CD4-positive, alpha-beta T cell treated with Interleukin-10 for 1 hour (primary cell): ENCODE results near the gene TMEM26.

Experiments
- DNase-seq: peaks from one replicate; pipeline ENCODE4 v3.0.0-alpha.2; 2020

TMEM26 gene

GRCh38 chr10:61456095-61456789 is 3.1 kb upstream of the TMEM26 start:
- DNase-seq: no peak

GRCh38 chr10:61455656-61456055 is 2.5 kb upstream of the TMEM26 start:
- DNase-seq: no peak

DNA sequence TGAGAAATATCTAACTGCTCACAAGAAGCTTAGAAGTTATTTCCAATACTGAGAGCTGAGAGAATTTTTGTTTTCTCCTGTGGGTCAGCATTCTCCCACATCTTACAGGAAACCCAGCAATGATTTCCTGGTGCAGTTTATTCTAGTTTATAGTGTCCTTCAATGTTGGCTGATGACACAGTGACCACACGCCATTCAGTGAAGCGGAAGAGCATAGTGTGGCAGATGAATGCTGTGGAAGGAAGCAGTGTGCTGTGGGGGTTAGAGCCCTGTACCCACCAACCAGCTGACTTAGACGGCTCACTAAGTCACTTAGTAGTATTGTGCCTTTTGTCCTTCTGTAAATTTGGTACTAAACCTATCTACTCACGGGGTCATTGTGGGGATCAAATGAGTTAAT is 1.4 kb upstream of the TMEM26 start:
- no peak for DNase-seq

DNA sequence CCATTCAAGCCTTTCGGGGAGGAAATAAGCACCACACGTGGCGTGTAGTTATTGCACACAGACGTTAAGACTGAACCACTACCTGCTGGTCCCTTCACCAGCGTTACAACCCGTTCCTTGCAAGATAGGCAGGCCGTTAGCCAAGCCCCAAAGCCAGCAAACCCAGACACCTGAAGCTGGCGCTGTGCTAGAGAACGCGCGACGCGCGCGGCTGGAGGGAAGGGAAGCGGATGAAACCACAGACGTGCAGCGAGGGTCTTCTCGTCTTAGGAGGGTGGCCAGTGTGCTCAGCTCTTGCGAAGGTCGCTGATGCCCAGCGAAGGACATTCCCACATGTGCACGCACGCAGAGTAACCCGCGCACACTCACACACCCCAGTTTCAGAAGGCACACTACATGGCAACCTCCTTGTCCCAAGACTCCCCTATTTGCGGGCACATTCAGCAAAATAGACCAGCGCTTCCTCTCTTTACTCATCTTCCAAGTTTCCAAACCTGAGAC is 980 bp downstream of the TMEM26 start:
- DNase-seq: no peak

DNA sequence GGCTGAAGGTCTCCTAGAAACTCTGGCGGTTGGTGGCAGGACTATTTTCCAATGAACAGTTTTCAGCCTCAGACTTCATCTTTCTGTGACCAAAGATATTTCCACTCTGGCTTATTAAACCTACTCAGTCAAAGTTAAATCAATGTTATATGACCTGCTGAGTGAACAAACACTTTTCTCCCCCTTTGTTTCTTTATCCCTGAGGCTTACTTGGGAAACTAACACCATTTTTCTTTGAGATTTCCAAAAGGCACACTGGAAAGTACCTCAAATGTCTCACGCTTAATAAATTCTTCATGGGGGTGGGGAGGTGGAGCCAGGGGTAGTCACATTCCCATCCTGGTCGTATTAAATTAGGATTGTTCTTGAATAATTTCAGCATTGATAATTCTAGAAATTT is 1.8 kb downstream of the TMEM26 start:
- DNase-seq: no peak

GRCh38 chr10:61448841-61449600 is 4.2 kb downstream of the TMEM26 start:
- no peak for DNase-seq

DNA sequence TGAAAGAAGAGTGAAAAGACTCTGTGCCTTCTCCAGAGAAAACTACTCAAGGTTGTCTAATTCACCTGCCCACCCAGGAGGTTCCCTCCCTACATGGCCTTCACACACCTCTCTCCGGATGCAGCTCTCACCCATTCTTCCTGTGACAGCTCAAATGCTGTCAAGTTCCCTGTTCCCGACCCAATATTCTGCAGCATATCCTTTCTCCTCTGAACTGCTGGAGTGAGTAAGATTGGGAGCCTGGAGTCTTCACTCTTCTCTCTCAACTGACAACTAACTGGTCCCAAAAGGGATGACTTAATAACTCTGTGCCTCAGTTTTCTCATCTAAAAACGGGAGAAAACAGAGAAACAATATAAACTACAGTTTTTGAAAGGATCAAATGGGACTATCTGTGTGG is 5.1 kb downstream of the TMEM26 start:
- no peak for DNase-seq

GRCh38 chr10:61439058-61439609 is 14.0 kb downstream of the TMEM26 start:
- DNase-seq: no peak

- DNase-seq: no peak
Measured at GRCh38 chr10:61438141-61438988, 14.8 kb downstream of the TMEM26 start.

DNA sequence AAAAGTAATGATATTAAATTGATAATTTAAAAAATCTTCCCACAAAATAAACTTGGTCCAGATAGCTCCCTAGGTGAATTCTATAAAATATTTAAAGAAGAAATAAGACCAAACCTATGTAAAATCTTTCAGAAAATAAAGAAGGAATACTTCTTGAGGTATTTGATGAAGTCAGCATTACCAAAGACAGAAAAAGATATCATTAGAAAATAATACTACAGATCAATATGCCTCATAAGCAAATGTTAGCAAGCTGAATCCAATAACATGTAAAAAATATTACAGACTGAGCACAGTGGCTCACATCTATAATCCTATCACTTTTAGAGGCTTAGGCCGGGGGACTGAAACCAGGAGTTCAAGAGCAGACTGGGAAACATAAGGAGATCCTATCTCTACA is 30.0 kb downstream of the TMEM26 start:
- DNase-seq: no peak

- DNase-seq: no peak
Measured at GRCh38 chr10:61417661-61418060, 35.5 kb downstream of the TMEM26 start.

- no peak for DNase-seq
Measured at GRCh38 chr10:61415824-61416223, 37.4 kb downstream of the TMEM26 start.

DNA sequence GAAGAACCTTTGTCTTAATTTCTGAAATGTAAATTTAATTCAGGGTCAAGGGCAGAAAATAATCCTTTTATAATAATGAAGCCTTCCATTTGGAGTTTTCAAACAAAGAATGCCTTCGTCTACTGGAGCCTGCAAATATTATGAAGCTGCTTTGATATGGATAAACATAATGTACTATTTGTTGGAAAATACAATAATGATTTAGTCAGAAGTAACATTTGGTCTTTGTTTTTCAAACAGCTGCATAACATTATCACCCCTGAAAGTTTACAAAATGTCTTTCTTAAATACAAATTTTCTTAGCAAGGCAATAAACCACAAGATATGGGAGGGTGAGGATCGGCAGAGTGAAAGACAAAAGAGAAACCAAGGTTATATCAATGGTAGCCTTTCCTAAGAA is 41.5 kb downstream of the TMEM26 start:
- no peak for DNase-seq

GRCh38 chr10:61410353-61411070 is 42.7 kb downstream of the TMEM26 start:
- DNase-seq: no peak

- no peak for DNase-seq
Measured at GRCh38 chr10:61409157-61409556, 44.0 kb downstream of the TMEM26 start.

DNA sequence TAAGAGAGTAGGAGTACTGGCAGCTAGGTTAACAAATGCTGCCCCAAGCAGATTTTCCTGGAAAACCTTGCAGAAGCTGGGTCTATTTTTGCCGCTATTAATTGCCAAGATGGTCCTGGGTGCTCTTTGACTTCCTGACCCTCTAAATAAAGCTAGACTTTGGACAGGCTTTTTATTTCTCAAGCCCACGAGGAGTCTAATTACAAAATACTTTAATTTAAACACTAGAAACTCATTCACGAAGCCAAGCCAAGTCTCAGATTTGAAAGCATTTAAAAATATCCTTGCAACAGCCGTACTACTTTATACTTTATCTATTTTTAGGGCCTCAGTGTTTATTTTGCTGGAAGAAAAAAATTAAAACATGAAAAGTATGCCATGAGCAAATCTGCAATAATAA is 45.1 kb downstream of the TMEM26 start:
- DNase-seq: no peak

GRCh38 chr10:61406736-61407135 is 46.4 kb downstream of the TMEM26 start:
- no peak for DNase-seq

DNA sequence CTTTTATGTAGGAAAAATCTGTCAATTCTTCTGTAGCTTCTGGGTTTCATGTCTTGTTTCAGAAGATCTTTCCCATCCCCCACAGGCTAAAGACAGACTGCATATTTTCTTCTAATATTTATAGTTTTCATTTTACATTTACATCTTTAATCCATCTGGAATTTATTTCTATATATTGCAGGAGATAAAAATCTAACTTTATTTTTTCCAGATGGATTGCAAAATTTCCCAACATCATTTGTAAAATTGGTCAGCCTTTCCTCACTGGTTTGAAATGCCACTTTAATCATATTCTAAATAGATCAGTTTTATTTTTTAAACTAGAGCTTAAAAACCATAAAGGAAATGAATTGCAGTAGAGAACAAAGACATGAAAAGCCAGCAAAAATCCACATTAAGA is 46.9 kb downstream of the TMEM26 start:
- DNase-seq: no peak

DNA sequence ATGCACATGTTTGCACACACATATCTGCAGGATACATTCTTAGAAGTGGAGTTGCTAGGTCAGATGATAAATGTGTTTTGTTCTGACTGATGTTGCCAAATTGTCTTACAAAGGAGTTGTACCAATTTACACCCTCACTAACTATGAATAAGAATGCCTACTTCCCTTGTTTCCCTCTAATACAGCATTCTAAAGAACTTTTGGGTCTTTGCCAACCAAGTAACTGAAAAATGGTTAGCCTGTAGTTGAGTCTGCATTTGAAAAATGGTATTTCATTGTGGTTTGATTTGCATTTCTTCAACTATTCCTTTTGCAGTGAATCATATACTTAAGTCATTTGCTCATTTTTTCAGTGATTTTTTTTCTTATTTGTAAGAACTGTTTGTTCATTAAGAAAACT is 48.4 kb downstream of the TMEM26 start:
- DNase-seq: no peak

DNA sequence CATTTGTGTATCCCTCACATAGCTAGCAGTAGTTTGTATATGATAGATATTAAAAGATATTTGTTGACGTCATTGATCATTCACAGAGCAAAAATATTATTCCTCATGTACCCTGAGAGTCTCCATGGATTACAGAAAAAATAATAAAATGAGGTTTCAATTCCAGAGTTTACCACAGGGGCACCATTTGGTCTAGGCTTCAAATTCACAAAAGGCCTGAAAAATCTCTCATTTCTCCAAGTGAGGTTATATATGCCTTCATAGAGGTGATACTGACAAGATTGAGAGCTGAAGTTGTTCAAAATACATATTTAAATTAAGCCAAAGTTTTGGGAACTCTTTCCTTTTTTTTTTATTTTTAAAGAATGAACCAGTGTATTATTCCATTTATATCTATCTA is 52.7 kb downstream of the TMEM26 start:
- no peak for DNase-seq

DNA sequence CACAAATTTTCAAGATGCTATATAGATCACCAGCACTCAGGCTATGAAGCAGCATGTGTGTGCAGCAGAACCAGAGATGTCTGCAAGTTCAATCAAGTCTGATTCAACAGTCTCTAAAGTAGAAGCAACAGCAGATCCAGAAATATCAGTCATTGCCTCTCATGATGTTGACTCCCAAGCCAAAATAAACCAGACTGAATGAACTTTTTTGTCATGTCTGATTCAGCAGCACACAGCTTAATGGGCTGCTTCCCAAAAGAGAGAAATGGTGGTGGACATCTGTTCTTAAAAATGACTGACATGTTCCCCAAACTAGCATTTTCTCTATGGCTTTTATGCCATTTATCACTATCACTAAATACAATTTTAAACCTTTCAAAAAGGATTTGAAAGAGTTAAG is 53.8 kb downstream of the TMEM26 start:
- no peak for DNase-seq

GRCh38 chr10:61398366-61399129 is 54.6 kb downstream of the TMEM26 start:
- DNase-seq: no peak
